Fibroblast of lung (primary cell): Measurements from ENCODE around the gene ATXN1. TPM values are rescaled to one million over a fixed set of nuclear protein-coding genes. Genes with fewer than 3 reads are reported as not detected.

Source experiments
- DNase-seq, 2 donors: peaks; one replicate each; pipeline versions ENCODE4 v3.0.0 to v3.0.0-alpha.2; 2010; ENCODE audit warnings: low read depth in 2 of 2
- H2AFZ ChIP-seq: 2 replicates; pipeline ENCODE4 v1.5.1; 2012; ENCODE audit warnings: low read length, control low read depth, inconsistent platforms
- H3K27ac ChIP-seq: 2 replicates; pipeline ENCODE4 v1.5.1; 2011; ENCODE audit warnings: low read length, control low read depth; ENCODE audit not compliant: insufficient read depth
- H3K27me3 ChIP-seq: 2 replicates; pipeline ENCODE4 v1.5.1; 2011; ENCODE audit warnings: mild to moderate bottlenecking, low read length; ENCODE audit not compliant: control insufficient read depth, insufficient read depth
- H3K36me3 ChIP-seq: 2 replicates; pipeline ENCODE4 v1.5.1; 2011; ENCODE audit warnings: low read length; ENCODE audit not compliant: control insufficient read depth, insufficient read depth
- H3K4me1 ChIP-seq: 2 replicates; pipeline ENCODE4 v1.5.1; 2011; ENCODE audit warnings: low read length; ENCODE audit not compliant: control insufficient read depth, insufficient read depth; ENCODE audit errors: extremely low read depth
- H3K4me2 ChIP-seq: 2 replicates; pipeline ENCODE4 v1.5.1; 2011; ENCODE audit warnings: low read length, control low read depth; ENCODE audit not compliant: insufficient read depth; ENCODE audit errors: extremely low read depth
- H3K4me3 ChIP-seq, 4 experiments: fragments of 200-600 bp in 1 of 4; sonication (generic) in 1 of 4; replicated peaks in 1 of 4; 2 replicates each; pipeline ENCODE4 v1.5.1; 2011 to 2016; ENCODE audit warnings: low read length in 4 of 4, low read depth in 3 of 4, mild to moderate bottlenecking in 3 of 4, control low read depth in 2 of 4, inconsistent platforms in 1 of 4, mixed read lengths in 1 of 4; ENCODE audit not compliant: insufficient read depth in 1 of 4; ENCODE audit errors: control extremely low read depth in 1 of 4
- H3K79me2 ChIP-seq: 2 replicates; pipeline ENCODE4 v1.5.1; 2012; ENCODE audit warnings: mild to moderate bottlenecking, low read length, inconsistent platforms; ENCODE audit not compliant: control insufficient read depth, insufficient read depth
- H3K9ac ChIP-seq: 2 replicates; pipeline ENCODE4 v1.5.1; 2011; ENCODE audit warnings: mild to moderate bottlenecking, low read length, control low read depth; ENCODE audit not compliant: insufficient read depth
- H3K9me3 ChIP-seq: 2 replicates; pipeline ENCODE4 v1.5.1; 2012; ENCODE audit warnings: low read depth, low read length; ENCODE audit not compliant: control insufficient read depth, insufficient read depth
- H4K20me1 ChIP-seq: 2 replicates; pipeline ENCODE4 v1.5.1; 2011; ENCODE audit warnings: low read length; ENCODE audit not compliant: control insufficient read depth, insufficient read depth; ENCODE audit errors: extremely low read depth
- EZH2 ChIP-seq: IDR thresholded peaks from 2 replicates; pipeline ENCODE4 v1.5.1; 2012; ENCODE audit warnings: low read length, control low read depth, mild to moderate bottlenecking; ENCODE audit errors: missing control alignments
- polyA plus RNA-seq, 2 donors: library from polyadenylated mRNA; depleted of rRNA in 1 of 2; stranded (reverse) in 1 of 2; unstranded in 1 of 2; fragments of >200 nt; gene quantifications; 2 replicates each; pipeline ENCODE4 v1.2.1, GENCODE V29; 2011 to 2012; ENCODE audit warnings: missing spikeins in 1 of 2
- total RNA-seq: library from RNA; depleted of rRNA; stranded (reverse); fragments of >200 nt; gene quantifications from 2 replicates; pipeline ENCODE4 v1.2.1, GENCODE V29; 2014
- TF ChIP-seq, protein P1 (sequence below), 2 donors: IDR thresholded peaks in 1 of 2; conservative IDR thresholded peaks in 1 of 2; 1 replicate in 1 of 2; 2 replicates in 1 of 2; pipeline ENCODE4 v1.5.1; 2011 to 2012; ENCODE audit warnings: low read length in 2 of 2, control low read depth in 1 of 2, inconsistent platforms in 1 of 2, low read depth in 1 of 2, mild to moderate bottlenecking in 1 of 2

The ATXN1 gene
- total and polyA plus RNA-seq, 2 donors (not counting 1 experiment from before 2014, with no cell fraction given) = 15.8 to 40.5 TPM

DNA sequence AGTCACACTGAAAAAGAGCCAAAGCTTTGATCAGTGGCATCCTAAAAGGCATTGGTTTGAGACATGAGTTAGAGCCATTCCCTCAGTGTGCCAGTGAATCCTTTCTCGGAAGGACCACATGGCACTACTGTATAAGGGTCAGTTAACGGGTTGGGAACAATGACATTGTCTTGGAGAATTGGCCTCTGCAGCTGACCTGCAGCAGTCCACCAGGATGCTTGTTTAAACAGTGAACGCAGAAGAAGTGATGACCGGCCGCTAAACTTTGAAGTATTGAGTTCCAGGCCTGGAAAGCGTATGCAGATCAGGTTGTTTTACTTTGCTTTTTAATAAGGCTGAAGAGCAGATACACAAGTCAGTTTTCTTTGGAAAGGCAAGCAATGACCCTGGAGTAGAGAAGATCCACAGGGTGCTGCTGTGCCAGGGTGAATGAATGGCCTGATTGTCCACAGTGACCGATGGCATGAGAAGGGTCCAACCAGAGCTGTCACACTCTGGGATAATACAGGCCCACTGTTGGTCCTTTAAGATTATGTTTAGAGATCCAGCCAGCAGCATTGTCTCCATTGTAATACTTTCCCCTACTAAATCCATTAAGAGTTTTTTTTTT lies 465.1 kb downstream of the ATXN1 start:
- Histone ChIP-seq H2AFZ (no peak overlapping the region), H3K4me1 (no peaks in the 10 kb centered on the region), H3K79me2 (no peaks in the 10 kb centered on the region), H4K20me1 (no peaks in the 10 kb centered on the region), H3K4me3 (no peak overlapping the region), H3K27ac (no peak overlapping the region), H3K9me3 (no peaks in the 10 kb centered on the region), H3K9ac (no peak overlapping the region), H3K4me2 (no peak overlapping the region), H3K36me3 (no peaks in the 10 kb centered on the region), H3K27me3 (no peaks in the 10 kb centered on the region)
- TF ChIP-seq, protein P1, sequence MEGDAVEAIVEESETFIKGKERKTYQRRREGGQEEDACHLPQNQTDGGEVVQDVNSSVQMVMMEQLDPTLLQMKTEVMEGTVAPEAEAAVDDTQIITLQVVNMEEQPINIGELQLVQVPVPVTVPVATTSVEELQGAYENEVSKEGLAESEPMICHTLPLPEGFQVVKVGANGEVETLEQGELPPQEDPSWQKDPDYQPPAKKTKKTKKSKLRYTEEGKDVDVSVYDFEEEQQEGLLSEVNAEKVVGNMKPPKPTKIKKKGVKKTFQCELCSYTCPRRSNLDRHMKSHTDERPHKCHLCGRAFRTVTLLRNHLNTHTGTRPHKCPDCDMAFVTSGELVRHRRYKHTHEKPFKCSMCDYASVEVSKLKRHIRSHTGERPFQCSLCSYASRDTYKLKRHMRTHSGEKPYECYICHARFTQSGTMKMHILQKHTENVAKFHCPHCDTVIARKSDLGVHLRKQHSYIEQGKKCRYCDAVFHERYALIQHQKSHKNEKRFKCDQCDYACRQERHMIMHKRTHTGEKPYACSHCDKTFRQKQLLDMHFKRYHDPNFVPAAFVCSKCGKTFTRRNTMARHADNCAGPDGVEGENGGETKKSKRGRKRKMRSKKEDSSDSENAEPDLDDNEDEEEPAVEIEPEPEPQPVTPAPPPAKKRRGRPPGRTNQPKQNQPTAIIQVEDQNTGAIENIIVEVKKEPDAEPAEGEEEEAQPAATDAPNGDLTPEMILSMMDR (conservative IDR thresholded peaks at IDR 0.05 in 1 of 2, IDR thresholded peaks at IDR 0.05 in 1 of 2; ENCODE audit: low read depth in 1 of 2, low read length in 2 of 2) = no peak
- TF ChIP-seq EZH2 = no peak
- DNase-seq = no peak

DNA sequence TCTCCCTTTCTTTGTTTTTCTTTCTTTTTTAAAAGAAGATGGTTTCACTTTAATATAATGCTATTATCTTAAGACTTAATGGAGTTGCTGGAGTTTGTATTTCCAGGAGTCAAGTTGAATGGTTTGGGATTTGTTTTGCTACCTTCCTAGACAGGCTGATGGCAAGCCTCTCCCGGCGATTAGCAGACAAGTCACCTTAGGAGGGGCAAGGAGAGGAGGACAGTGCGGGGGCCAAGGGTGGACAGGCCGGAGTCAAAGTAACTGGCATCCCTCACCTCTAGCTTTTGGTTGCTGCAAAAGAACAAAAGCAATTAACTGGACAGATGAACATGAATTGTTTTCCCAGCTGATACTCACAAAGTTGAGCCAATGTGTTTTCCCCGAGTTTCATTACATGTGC lies 465.8 kb downstream of the ATXN1 start:
- no peak for TF ChIP-seq EZH2
- TF ChIP-seq, protein P1 (conservative IDR thresholded peaks at IDR 0.05 in 1 of 2, IDR thresholded peaks at IDR 0.05 in 1 of 2; ENCODE audit: low read depth in 1 of 2, low read length in 2 of 2) = no peak

DNA sequence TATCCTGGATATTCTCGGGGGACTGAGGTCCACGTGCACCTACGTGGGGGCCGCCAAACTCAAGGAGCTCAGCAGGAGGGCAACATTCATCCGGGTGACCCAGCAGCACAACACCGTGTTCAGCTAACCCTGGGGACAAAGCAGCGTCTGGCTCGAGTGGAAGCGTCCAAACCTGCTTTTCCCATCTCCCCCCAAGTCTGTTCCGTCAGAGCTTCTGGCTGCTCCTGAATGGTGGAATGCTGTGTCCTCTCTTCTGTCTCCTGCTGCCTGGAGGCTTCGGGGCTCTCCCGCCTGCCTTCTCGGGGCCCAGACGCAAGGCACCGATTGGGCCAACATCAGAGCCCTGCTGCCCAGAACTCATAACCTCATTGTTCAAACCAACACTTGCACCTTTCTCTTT lies 466.2 kb downstream of the ATXN1 start:
- Histone ChIP-seq H3K27me3 (no peaks in the 10 kb centered on the region), H4K20me1 (no peaks in the 10 kb centered on the region), H3K4me2 (no peak overlapping the region), H3K4me3 (no peak overlapping the region), H3K27ac (no peak overlapping the region), H3K36me3 (no peaks in the 10 kb centered on the region), H2AFZ (no peak overlapping the region), H3K4me1 (no peaks in the 10 kb centered on the region), H3K9me3 (no peaks in the 10 kb centered on the region), H3K9ac (no peak overlapping the region), H3K79me2 (no peaks in the 10 kb centered on the region)
- TF ChIP-seq EZH2 = no peak
- TF ChIP-seq, protein P1 (conservative IDR thresholded peaks at IDR 0.05 in 1 of 2, IDR thresholded peaks at IDR 0.05 in 1 of 2; ENCODE audit: low read depth in 1 of 2, low read length in 2 of 2) = no peak
- no peak for DNase-seq

More for the DNA sequence above, 465.8 kb downstream of the ATXN1 start:
- Histone ChIP-seq H2AFZ (no peak overlapping the region), H3K79me2 (no peaks in the 10 kb centered on the region), H3K27me3 (no peaks in the 10 kb centered on the region), H3K4me2 (no peak overlapping the region), H3K9ac (no peak overlapping the region), H3K9me3 (no peaks in the 10 kb centered on the region), H3K4me3 (no peak overlapping the region), H4K20me1 (no peaks in the 10 kb centered on the region), H3K36me3 (no peaks in the 10 kb centered on the region), H3K4me1 (no peaks in the 10 kb centered on the region), H3K27ac (no peak overlapping the region)
- DNase-seq = no peak
